Lower leg skin (tissue), 3 donors: ENCODE measurements around the gene MFSD11.

Experiments
- CTCF ChIP-seq, 3 donors: fragments of 450-650 bp; IDR thresholded peaks; one replicate each; pipeline ENCODE4 v1.5.1; 2016; ENCODE audit warnings: antibody characterized with exemption in 3 of 3, mild to moderate bottlenecking in 3 of 3, moderate library complexity in 2 of 3
- POLR2A ChIP-seq, 2 donors: fragments of 450-650 bp; IDR thresholded peaks; one replicate each; pipeline ENCODE4 v1.6.1; 2016 to 2017; ENCODE audit warnings: antibody characterized with exemption in 2 of 2, mild to moderate bottlenecking in 1 of 2, moderate library complexity in 1 of 2

- no peak for TF ChIP-seq POLR2A (IDR thresholded peaks at IDR 0.05)
- no peak for TF ChIP-seq CTCF (IDR thresholded peaks at IDR 0.05)
Measured at GRCh38 chr17:76822184-76822778, 84.4 kb downstream of the MFSD11 start.
